ENCODE measurements around the gene OTX2.

Gene OTX2

GRCh38 chr14:56797003-56797568 is 13.2 kb downstream of the OTX2 start:
- TF ChIP-seq TEAD4 (IDR thresholded peaks at IDR 0.05), result no peak
- no peak for TF ChIP-seq YY1 (IDR thresholded peaks at IDR 0.05; ENCODE audit: low read depth)
- TF ChIP-seq EGR1 (IDR thresholded peaks at IDR 0.05), result no peak
- no peak for TF ChIP-seq ZBTB7A (IDR thresholded peaks at IDR 0.05; ENCODE audit: low read depth)
- no peak for TF ChIP-seq FOXM1 (IDR thresholded peaks at IDR 0.05; ENCODE audit: borderline replicate concordance, low read depth)
- no peak for TF ChIP-seq USF1 (IDR thresholded peaks at IDR 0.05)
- no peak for TF ChIP-seq CEBPB (IDR thresholded peaks at IDR 0.05)
- no peak for TF ChIP-seq MAX (IDR thresholded peaks at IDR 0.05)
- no peak for TF ChIP-seq RAD21 (IDR thresholded peaks at IDR 0.05; ENCODE audit: low read depth)
- no peak for TF ChIP-seq CREB1 (IDR thresholded peaks at IDR 0.05; ENCODE audit: low read depth)
- no peak for TF ChIP-seq TAF1 (IDR thresholded peaks at IDR 0.05; ENCODE audit: low read depth)
- no peak for TF ChIP-seq TCF12 (IDR thresholded peaks at IDR 0.05; ENCODE audit: low read depth)
- TF ChIP-seq NFIC (IDR thresholded peaks at IDR 0.05), result no peak
- no peak for TF ChIP-seq REST (IDR thresholded peaks at IDR 0.05; ENCODE audit: low read depth)
- no peak for TF ChIP-seq EP300 (IDR thresholded peaks at IDR 0.05; ENCODE audit: borderline replicate concordance)

GRCh38 chr14:56796259-56796658 is 14.0 kb downstream of the OTX2 start:
- TF ChIP-seq YY1 (IDR thresholded peaks at IDR 0.05; ENCODE audit: low read depth) (no peak), REST (IDR thresholded peaks at IDR 0.05; ENCODE audit: low read depth) (no peak), USF1 (IDR thresholded peaks at IDR 0.05) (no peak), NFIC (IDR thresholded peaks at IDR 0.05) (no peak), TCF12 (IDR thresholded peaks at IDR 0.05; ENCODE audit: low read depth) (no peak), EP300 (IDR thresholded peaks at IDR 0.05; ENCODE audit: borderline replicate concordance) (no peak), CEBPB (IDR thresholded peaks at IDR 0.05) (no peak)

- TF ChIP-seq MAX (IDR thresholded peaks at IDR 0.05) (no peak), USF1 (IDR thresholded peaks at IDR 0.05) (no peak), TCF12 (IDR thresholded peaks at IDR 0.05; ENCODE audit: low read depth) (no peak), REST (IDR thresholded peaks at IDR 0.05; ENCODE audit: low read depth) (no peak), TEAD4 (IDR thresholded peaks at IDR 0.05) (no peak), ZBTB7A (IDR thresholded peaks at IDR 0.05; ENCODE audit: low read depth) (no peak), EP300 (IDR thresholded peaks at IDR 0.05; ENCODE audit: borderline replicate concordance) (no peak), YY1 (IDR thresholded peaks at IDR 0.05; ENCODE audit: low read depth) (no peak), FOXM1 (IDR thresholded peaks at IDR 0.05; ENCODE audit: borderline replicate concordance, low read depth) (no peak)
These were observed 15.0 kb downstream of the OTX2 start for GRCh38 chr14:56795284-56795622.

GRCh38 chr14:56794557-56795283 is 15.6 kb downstream of the OTX2 start:
- TF ChIP-seq ZBTB7A (IDR thresholded peaks at IDR 0.05; ENCODE audit: low read depth), result no peak
- TF ChIP-seq NFIC (IDR thresholded peaks at IDR 0.05), result no peak
- no peak for TF ChIP-seq YY1 (IDR thresholded peaks at IDR 0.05; ENCODE audit: low read depth)
- TF ChIP-seq CEBPB (IDR thresholded peaks at IDR 0.05), result no peak
- TF ChIP-seq TAF1 (IDR thresholded peaks at IDR 0.05; ENCODE audit: low read depth), result no peak
- no peak for TF ChIP-seq CREB1 (IDR thresholded peaks at IDR 0.05; ENCODE audit: low read depth)
- TF ChIP-seq REST (IDR thresholded peaks at IDR 0.05; ENCODE audit: low read depth), result no peak
- TF ChIP-seq MAX (IDR thresholded peaks at IDR 0.05), result no peak
- no peak for TF ChIP-seq EP300 (IDR thresholded peaks at IDR 0.05; ENCODE audit: borderline replicate concordance)
- TF ChIP-seq USF1 (IDR thresholded peaks at IDR 0.05), result no peak
- no peak for TF ChIP-seq RAD21 (IDR thresholded peaks at IDR 0.05; ENCODE audit: low read depth)
- no peak for TF ChIP-seq EGR1 (IDR thresholded peaks at IDR 0.05)
- TF ChIP-seq TEAD4 (IDR thresholded peaks at IDR 0.05), result no peak
- no peak for TF ChIP-seq FOXM1 (IDR thresholded peaks at IDR 0.05; ENCODE audit: borderline replicate concordance, low read depth)
- no peak for TF ChIP-seq TCF12 (IDR thresholded peaks at IDR 0.05; ENCODE audit: low read depth)
